Activated CD8-positive, alpha-beta memory T cell treated with anti-CD3 and anti-CD28 coated beads, Interleukin-2, amount 50 U/mL, for 24 hours (primary cell): ENCODE measurements around the gene SEMA3A.

ENCODE experiments used
- DNase-seq: peaks from one replicate; pipeline ENCODE4 v3.0.0-alpha.2; 2020; ENCODE audit errors: extremely low read depth

The SEMA3A gene

GRCh38 chr7:84111842-84112241 is 82.7 kb downstream of the SEMA3A start:
- no peak for DNase-seq

GRCh38 chr7:84110400-84110799 is 84.2 kb downstream of the SEMA3A start:
- no peak for DNase-seq

- DNase-seq = no peak
Measured at GRCh38 chr7:84108787-84109186, 85.8 kb downstream of the SEMA3A start.

GRCh38 chr7:84108119-84108518 is 86.5 kb downstream of the SEMA3A start:
- DNase-seq = no peak

- DNase-seq = no peak
Measured at GRCh38 chr7:84107259-84107658, 87.3 kb downstream of the SEMA3A start.

GRCh38 chr7:84106291-84106690 is 88.3 kb downstream of the SEMA3A start:
- DNase-seq = no peak

GRCh38 chr7:84105586-84105985 is 89.0 kb downstream of the SEMA3A start:
- DNase-seq = no peak

- DNase-seq = no peak
Measured at GRCh38 chr7:84104826-84105225, 89.8 kb downstream of the SEMA3A start.

GRCh38 chr7:84102213-84102612 is 92.4 kb downstream of the SEMA3A start:
- DNase-seq = no peak

- DNase-seq = no peak
Measured at GRCh38 chr7:84100866-84101265, 93.7 kb downstream of the SEMA3A start.

- no peak for DNase-seq
Measured at GRCh38 chr7:84095971-84096370, 98.6 kb downstream of the SEMA3A start.

GRCh38 chr7:84092207-84092606 is 102.4 kb downstream of the SEMA3A start:
- no peak for DNase-seq

GRCh38 chr7:84091318-84091717 is 103.3 kb downstream of the SEMA3A start:
- DNase-seq = no peak

GRCh38 chr7:84088802-84089201 is 105.8 kb downstream of the SEMA3A start:
- no peak for DNase-seq

GRCh38 chr7:84085998-84086397 is 108.6 kb downstream of the SEMA3A start:
- DNase-seq = no peak

GRCh38 chr7:84085147-84085546 is 109.4 kb downstream of the SEMA3A start:
- no peak for DNase-seq

- DNase-seq = no peak
Measured at GRCh38 chr7:84083846-84084245, 110.7 kb downstream of the SEMA3A start.

- DNase-seq = no peak
Measured at GRCh38 chr7:84081973-84082522, 112.5 kb downstream of the SEMA3A start.

- DNase-seq = no peak
Measured at GRCh38 chr7:84077336-84077735, 117.3 kb downstream of the SEMA3A start.

- no peak for DNase-seq
Measured at GRCh38 chr7:84076219-84076618, 118.4 kb downstream of the SEMA3A start.

- DNase-seq = no peak
Measured at GRCh38 chr7:84073186-84073875, 121.3 kb downstream of the SEMA3A start.

- no peak for DNase-seq
Measured at GRCh38 chr7:84070770-84071169, 123.8 kb downstream of the SEMA3A start.

- no peak for DNase-seq
Measured at GRCh38 chr7:84069999-84070500, 124.5 kb downstream of the SEMA3A start.

GRCh38 chr7:84069033-84069432 is 125.6 kb downstream of the SEMA3A start:
- no peak for DNase-seq
